ENCODE results near the gene HEATR5B. TPM values are rescaled to one million over a fixed set of nuclear protein-coding genes. Genes with fewer than 3 reads are reported as not detected.

Gene HEATR5B
- total RNA-seq, 2 experiments from 2014 or later, result 15.2 to 18.2 TPM

GRCh38 chr2:37104178-37104577, 20.0 kb upstream of the HEATR5B start:
- ATAC-seq (no peak), DNase-seq (no peak)
- H3K4me1 Mint-ChIP-seq (ENCODE audit: low read depth), result no peaks in the 10 kb centered on the region
- intact Hi-C loops (cut with micrococcal nuclease), result no loop called here
- no peak for TF ChIP-seq CTCF (IDR thresholded peaks at IDR 0.05)
- ChIA-PET CTCF (no interaction called here), POLR2A (interaction anchor here (0.8 kb wide), 1 partner anchor 24 kb away, joined by 3 read pairs; no protein-coding TSS in a partner anchor)
- H3K9me3 Mint-ChIP-seq, result no peaks in the 10 kb centered on the region
- peaks cover 30% of the 10 kb centered on the region for H3K36me3 Mint-ChIP-seq (ENCODE audit: low read depth)
- H3K27ac Mint-ChIP-seq, result no peak overlapping the region
- H3K27me3 Mint-ChIP-seq, result no peaks in the 10 kb centered on the region
- no peak overlapping the region for H3K4me3 Mint-ChIP-seq

GRCh38 chr2:37102588-37102987, 18.4 kb upstream of the HEATR5B start:
- Mint-ChIP-seq H3K36me3 (ENCODE audit: low read depth) (peaks cover 20% of the 10 kb centered on the region), H3K9me3 (no peaks in the 10 kb centered on the region), H3K27me3 (no peaks in the 10 kb centered on the region), H3K27ac (no peak overlapping the region), H3K4me1 (ENCODE audit: low read depth) (peaks cover 3% of the 10 kb centered on the region), H3K4me3 (no peak overlapping the region)
- TF ChIP-seq CTCF (IDR thresholded peaks at IDR 0.05), result no peak
- no peak for ATAC-seq
- ChIA-PET CTCF (interaction anchor here (1.5 kb wide), 1 partner anchor 9 kb away, joined by 4 read pairs; no protein-coding TSS in a partner anchor), POLR2A (no interaction called here)
- no peak for DNase-seq
- intact Hi-C loops (cut with micrococcal nuclease), result no loop called here

GRCh38 chr2:37100054-37100453, 15.9 kb upstream of the HEATR5B start:
- CTCF ChIA-PET, result no interaction called here
- Mint-ChIP-seq H3K4me3 (no peak overlapping the region), H3K4me1 (ENCODE audit: low read depth) (peaks cover 3% of the 10 kb centered on the region), H3K27ac (peak overlapping the region; percentile 14), H3K36me3 (ENCODE audit: low read depth) (peaks cover 19% of the 10 kb centered on the region), H3K9me3 (no peaks in the 10 kb centered on the region), H3K27me3 (no peaks in the 10 kb centered on the region)
- no peak for ATAC-seq
- DNase-seq, result no peak
- no peak for TF ChIP-seq CTCF (IDR thresholded peaks at IDR 0.05)
- intact Hi-C loops (cut with micrococcal nuclease), result no loop called here
- POLR2A ChIA-PET, result no interaction called here

GRCh38 chr2:37098416-37099118, 14.4 kb upstream of the HEATR5B start:
- no peaks in the 10 kb centered on the region for H3K27me3 Mint-ChIP-seq
- intact Hi-C loops (cut with micrococcal nuclease), result no loop called here
- peaks cover 25% of the 10 kb centered on the region for H3K36me3 Mint-ChIP-seq (ENCODE audit: low read depth)
- peaks cover 3% of the 10 kb centered on the region for H3K4me1 Mint-ChIP-seq (ENCODE audit: low read depth)
- no peak overlapping the region for H3K4me3 Mint-ChIP-seq
- DNase-seq (no peak), ATAC-seq (no peak)
- CTCF ChIA-PET, result no interaction called here
- no peak for TF ChIP-seq CTCF (IDR thresholded peaks at IDR 0.05)
- H3K27ac Mint-ChIP-seq, result no peak overlapping the region
- H3K9me3 Mint-ChIP-seq, result no peaks in the 10 kb centered on the region
- POLR2A ChIA-PET, result no interaction called here

GRCh38 chr2:37096568-37096967, 12.4 kb upstream of the HEATR5B start:
- no peak for DNase-seq
- POLR2A ChIA-PET, result no interaction called here
- Mint-ChIP-seq H3K27me3 (no peaks in the 10 kb centered on the region), H3K27ac (no peak overlapping the region), H3K9me3 (no peaks in the 10 kb centered on the region), H3K4me1 (ENCODE audit: low read depth) (peaks cover 3% of the 10 kb centered on the region), H3K4me3 (no peak overlapping the region), H3K36me3 (ENCODE audit: low read depth) (peaks cover 31% of the 10 kb centered on the region)
- intact Hi-C loops (cut with micrococcal nuclease), result no loop called here
- CTCF ChIA-PET, result no interaction called here
- TF ChIP-seq CTCF (IDR thresholded peaks at IDR 0.05), result no peak
- ATAC-seq, result no peak

Data from activated CD8-positive, alpha-beta T cell treated with anti-CD3 and anti-CD28 coated beads for 36 hours (primary cell).